ENCODE data around the gene CCNH.

Gene CCNH

GRCh38 chr5:87411973-87412629 is 629 bp downstream of the CCNH start:
- peak; percentile 66 for DNase-seq
- Histone ChIP-seq H3K9ac (ENCODE audit: low read length) (peak overlapping the region; percentile 99), H3K27ac (ENCODE audit: low read length, poor library complexity, severe bottlenecking) (peak overlapping the region; percentile 93), H3K4me3 (ENCODE audit: insufficient read depth in 1 of 2, low read depth in 1 of 2, low read length in 2 of 2) (peak overlapping the region; percentile 90 to 93), H3K9me3 (ENCODE audit: control insufficient read depth, low read length) (no peaks in the 10 kb centered on the region), H3K36me3 (ENCODE audit: control insufficient read depth in 1 of 2, insufficient read depth in 2 of 2, low read depth in 1 of 2, low read length in 2 of 2) (peaks cover 0 to 37% of the 10 kb centered on the region in 2 experiments), H3K4ac (ENCODE audit: low read depth in 1 of 2, low read length in 2 of 2) (peak overlapping the region in 1 of 2 experiments; percentile 94), H2BK5ac (ENCODE audit: low read depth, low read length, poor library complexity, severe bottlenecking) (no peak overlapping the region), H2BK120ac (ENCODE audit: low read depth, low read length) (no peak overlapping the region), H2BK12ac (ENCODE audit: low read length in 2 of 2) (peak overlapping the region in 1 of 2 experiments; percentile 46), H3K4me2 (ENCODE audit: low read length, poor library complexity, severe bottlenecking) (peak overlapping the region; percentile 77), H2AFZ (ENCODE audit: low read depth, low read length) (peak overlapping the region; percentile 43), H3K14ac (ENCODE audit: low read length in 2 of 2) (peak overlapping the region in 1 of 2 experiments; percentile 27), H3K18ac (ENCODE audit: low read depth in 1 of 2, low read length in 2 of 2) (peak overlapping the region in 1 of 2 experiments; percentile 87), H3K4me1 (ENCODE audit: control insufficient read depth, insufficient read depth, low read depth, low read length) (no peaks in the 10 kb centered on the region), H4K8ac (ENCODE audit: low read length) (peak overlapping the region; percentile 57), H3K23ac (ENCODE audit: low read length in 2 of 2) (peak overlapping the region in 1 of 2 experiments; percentile 95), H2AK5ac (ENCODE audit: low read length, severe bottlenecking) (no peak overlapping the region), H4K91ac (ENCODE audit: low read length) (no peak overlapping the region), H3K27me3 (ENCODE audit: control insufficient read depth in 1 of 2, insufficient read depth in 1 of 2, low read length in 2 of 2) (no peaks in the 10 kb centered on the region), H2BK15ac (ENCODE audit: low read depth, poor library complexity, severe bottlenecking) (peak overlapping the region; percentile 29), H3K79me1 (replicated peaks; ENCODE audit: low read length, poor library complexity, severe bottlenecking) (peaks cover 6% of the 10 kb centered on the region)
- 2% methylated on average over 29 of the region's 29 CpGs for WGBS

DNA sequence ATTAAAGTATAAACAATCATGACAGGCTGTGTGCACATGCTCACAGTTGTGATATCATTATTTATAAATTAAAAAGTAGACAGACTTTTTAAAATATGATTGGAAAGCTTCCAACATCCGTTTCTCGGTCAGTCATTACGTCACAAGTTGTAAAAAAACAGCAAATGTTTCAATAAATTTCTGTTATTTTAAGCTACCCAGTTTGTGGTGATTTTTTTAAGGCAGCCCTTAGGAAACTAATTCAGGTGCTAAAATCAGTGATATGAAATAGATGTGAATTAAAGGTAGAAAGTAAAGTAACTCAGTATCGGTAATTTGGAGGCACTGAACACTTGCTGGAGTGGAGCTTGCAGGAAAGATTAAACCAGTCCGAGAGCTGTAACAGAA is 1.2 kb downstream of the CCNH start:
- Histone ChIP-seq H3K4me2 (ENCODE audit: low read length, poor library complexity, severe bottlenecking) (peak overlapping the region; percentile 77), H3K18ac (ENCODE audit: low read depth in 1 of 2, low read length in 2 of 2) (no peak overlapping the region), H2BK5ac (ENCODE audit: low read depth, low read length, poor library complexity, severe bottlenecking) (no peak overlapping the region), H3K14ac (ENCODE audit: low read length in 2 of 2) (no peak overlapping the region), H3K9ac (ENCODE audit: low read length) (peak overlapping the region; percentile 99), H2AFZ (ENCODE audit: low read depth, low read length) (no peak overlapping the region), H3K4me1 (ENCODE audit: control insufficient read depth, insufficient read depth, low read depth, low read length) (no peaks in the 10 kb centered on the region), H3K27me3 (ENCODE audit: control insufficient read depth in 1 of 2, insufficient read depth in 1 of 2, low read length in 2 of 2) (no peaks in the 10 kb centered on the region), H2BK120ac (ENCODE audit: low read depth, low read length) (no peak overlapping the region), H2AK5ac (ENCODE audit: low read length, severe bottlenecking) (no peak overlapping the region), H3K4me3 (ENCODE audit: insufficient read depth in 1 of 2, low read depth in 1 of 2, low read length in 2 of 2) (peak overlapping the region; percentile 29 to 93), H2BK12ac (ENCODE audit: low read length in 2 of 2) (no peak overlapping the region), H3K23ac (ENCODE audit: low read length in 2 of 2) (no peak overlapping the region), H4K8ac (ENCODE audit: low read length) (no peak overlapping the region), H4K91ac (ENCODE audit: low read length) (no peak overlapping the region), H3K4ac (ENCODE audit: low read depth in 1 of 2, low read length in 2 of 2) (no peak overlapping the region), H3K27ac (ENCODE audit: low read length, poor library complexity, severe bottlenecking) (peak overlapping the region; percentile 31), H2BK15ac (ENCODE audit: low read depth, poor library complexity, severe bottlenecking) (no peak overlapping the region), H3K9me3 (ENCODE audit: control insufficient read depth, low read length) (no peaks in the 10 kb centered on the region), H3K79me1 (replicated peaks; ENCODE audit: low read length, poor library complexity, severe bottlenecking) (peaks cover 9% of the 10 kb centered on the region), H3K36me3 (ENCODE audit: control insufficient read depth in 1 of 2, insufficient read depth in 2 of 2, low read depth in 1 of 2, low read length in 2 of 2) (peaks cover 0 to 43% of the 10 kb centered on the region in 2 experiments)
- no peak for DNase-seq
- 31% methylated on average over 2 of the region's 5 CpGs for WGBS

GRCh38 chr5:87410931-87411330 is 1.8 kb downstream of the CCNH start:
- Histone ChIP-seq H3K9ac (ENCODE audit: low read length) (peak overlapping the region; percentile 99), H2AK5ac (ENCODE audit: low read length, severe bottlenecking) (no peak overlapping the region), H3K79me1 (replicated peaks; ENCODE audit: low read length, poor library complexity, severe bottlenecking) (peaks cover 9% of the 10 kb centered on the region), H3K36me3 (ENCODE audit: control insufficient read depth in 1 of 2, insufficient read depth in 2 of 2, low read depth in 1 of 2, low read length in 2 of 2) (peaks cover 0 to 49% of the 10 kb centered on the region in 2 experiments), H3K27me3 (ENCODE audit: control insufficient read depth in 1 of 2, insufficient read depth in 1 of 2, low read length in 2 of 2) (no peaks in the 10 kb centered on the region), H2AFZ (ENCODE audit: low read depth, low read length) (no peak overlapping the region), H3K18ac (ENCODE audit: low read depth in 1 of 2, low read length in 2 of 2) (no peak overlapping the region), H3K4me3 (ENCODE audit: insufficient read depth in 1 of 2, low read depth in 1 of 2, low read length in 2 of 2) (peak overlapping the region in 1 of 2 experiments; percentile 93), H4K8ac (ENCODE audit: low read length) (no peak overlapping the region), H2BK120ac (ENCODE audit: low read depth, low read length) (no peak overlapping the region), H3K27ac (ENCODE audit: low read length, poor library complexity, severe bottlenecking) (peak overlapping the region; percentile 28), H3K9me3 (ENCODE audit: control insufficient read depth, low read length) (no peaks in the 10 kb centered on the region), H3K4me1 (ENCODE audit: control insufficient read depth, insufficient read depth, low read depth, low read length) (no peaks in the 10 kb centered on the region), H3K4ac (ENCODE audit: low read depth in 1 of 2, low read length in 2 of 2) (no peak overlapping the region), H2BK5ac (ENCODE audit: low read depth, low read length, poor library complexity, severe bottlenecking) (no peak overlapping the region), H3K14ac (ENCODE audit: low read length in 2 of 2) (no peak overlapping the region), H2BK15ac (ENCODE audit: low read depth, poor library complexity, severe bottlenecking) (no peak overlapping the region), H4K91ac (ENCODE audit: low read length) (no peak overlapping the region), H3K23ac (ENCODE audit: low read length in 2 of 2) (no peak overlapping the region), H2BK12ac (ENCODE audit: low read length in 2 of 2) (no peak overlapping the region), H3K4me2 (ENCODE audit: low read length, poor library complexity, severe bottlenecking) (peak overlapping the region; percentile 7)
- WGBS: 86% methylated on average over 1 of the region's 1 CpG
- DNase-seq: peak; percentile 72

GRCh38 chr5:87408204-87408603 is 4.5 kb downstream of the CCNH start:
- Histone ChIP-seq H3K9ac (ENCODE audit: low read length) (no peak overlapping the region), H3K14ac (ENCODE audit: low read length in 2 of 2) (no peak overlapping the region), H3K4me2 (ENCODE audit: low read length, poor library complexity, severe bottlenecking) (no peak overlapping the region), H2BK12ac (ENCODE audit: low read length in 2 of 2) (no peak overlapping the region), H2AFZ (ENCODE audit: low read depth, low read length) (no peak overlapping the region), H3K18ac (ENCODE audit: low read depth in 1 of 2, low read length in 2 of 2) (no peak overlapping the region), H2BK15ac (ENCODE audit: low read depth, poor library complexity, severe bottlenecking) (no peak overlapping the region), H3K4ac (ENCODE audit: low read depth in 1 of 2, low read length in 2 of 2) (no peak overlapping the region), H3K4me3 (ENCODE audit: insufficient read depth in 1 of 2, low read depth in 1 of 2, low read length in 2 of 2) (no peak overlapping the region), H3K36me3 (ENCODE audit: control insufficient read depth in 1 of 2, insufficient read depth in 2 of 2, low read depth in 1 of 2, low read length in 2 of 2) (peaks cover 4 to 76% of the 10 kb centered on the region in 2 experiments), H4K91ac (ENCODE audit: low read length) (no peak overlapping the region), H3K27me3 (ENCODE audit: control insufficient read depth in 1 of 2, insufficient read depth in 1 of 2, low read length in 2 of 2) (no peaks in the 10 kb centered on the region), H4K8ac (ENCODE audit: low read length) (no peak overlapping the region), H2AK5ac (ENCODE audit: low read length, severe bottlenecking) (no peak overlapping the region), H3K9me3 (ENCODE audit: control insufficient read depth, low read length) (no peaks in the 10 kb centered on the region), H3K23ac (ENCODE audit: low read length in 2 of 2) (no peak overlapping the region), H3K79me1 (replicated peaks; ENCODE audit: low read length, poor library complexity, severe bottlenecking) (peaks cover 15% of the 10 kb centered on the region), H3K27ac (ENCODE audit: low read length, poor library complexity, severe bottlenecking) (no peak overlapping the region), H3K4me1 (ENCODE audit: control insufficient read depth, insufficient read depth, low read depth, low read length) (no peaks in the 10 kb centered on the region), H2BK5ac (ENCODE audit: low read depth, low read length, poor library complexity, severe bottlenecking) (no peak overlapping the region), H2BK120ac (ENCODE audit: low read depth, low read length) (no peak overlapping the region)
- WGBS: 95% methylated on average over 2 of the region's 2 CpGs
- DNase-seq: no peak
